ENCODE measurements around the gene FRY. TPM values are rescaled to one million over a fixed set of nuclear protein-coding genes. Genes with fewer than 3 reads are reported as not detected.
"Not testable (repeated sequence)": the region's sequence is repeated elsewhere in the genome, so short reads cannot be mapped to it uniquely, and the experiment has no call there.

FRY gene
- polyA plus RNA-seq, 1 experiment, result 24.6 TPM

- no peak overlapping the region for H3K4me3 ChIP-seq (ENCODE audit: low read depth, low read length)
- no peak for DNase-seq (ENCODE audit: low read depth, low spot score)
- POLR2A ChIA-PET, result no interaction called here
- TF ChIP-seq CTCF (IDR thresholded peaks at IDR 0.05; ENCODE audit: low read depth, low read length), result no peak
- no peak overlapping the region for H3K27ac ChIP-seq (ENCODE audit: low read depth, low read length)
- CTCF ChIA-PET, result interaction anchor here (1.2 kb wide), 1 partner anchor 88 kb away, joined by 9 read pairs; no protein-coding TSS in a partner anchor
- no peaks in the 10 kb centered on the region; the same call in 1 of the 2 replicates for H3K9me3 ChIP-seq (ENCODE audit: control insufficient read depth, insufficient read depth, low read length)
- no peaks in the 10 kb centered on the region for H3K27me3 ChIP-seq (ENCODE audit: control insufficient read depth, insufficient read depth, low read length)
These were observed 33.4 kb upstream of the FRY start for GRCh38 chr13:31998131-31998530.

GRCh38 chr13:32000754-32001153 lies 30.8 kb upstream of the FRY start:
- H3K9me3 ChIP-seq (ENCODE audit: control insufficient read depth, insufficient read depth, low read length); H3K27me3 ChIP-seq (ENCODE audit: control insufficient read depth, insufficient read depth, low read length); DNase-seq (ENCODE audit: low read depth, low spot score); POLR2A ChIA-PET; H3K4me3 ChIP-seq (ENCODE audit: low read depth, low read length); H3K27ac ChIP-seq (ENCODE audit: low read depth, low read length): not testable (repeated sequence)
- CTCF ChIA-PET, result interaction anchor here (1.5 to 1.7 kb wide), 2 partner anchors 47 to 91 kb away, joined by 3 to 6 read pairs; no protein-coding TSS in a partner anchor

- Histone ChIP-seq H3K9me3 (ENCODE audit: control insufficient read depth, insufficient read depth, low read length) (no peaks in the 10 kb centered on the region; the same call in 1 of the 2 replicates), H3K4me3 (ENCODE audit: low read depth, low read length) (no peak overlapping the region), H3K27me3 (ENCODE audit: control insufficient read depth, insufficient read depth, low read length) (no peaks in the 10 kb centered on the region), H3K27ac (ENCODE audit: low read depth, low read length) (no peak overlapping the region)
- no peak for DNase-seq (ENCODE audit: low read depth, low spot score)
- POLR2A ChIA-PET, result no interaction called here
- peak; percentile 63 for TF ChIP-seq CTCF (IDR thresholded peaks at IDR 0.05; ENCODE audit: low read depth, low read length)
- CTCF ChIA-PET, result interaction anchor here (0.6 to 1.7 kb wide), 8 partner anchors 16 to 246 kb away, joined by 3 to 6 read pairs (median 4); no protein-coding TSS in a partner anchor
These were observed 30.3 kb upstream of the FRY start for GRCh38 chr13:32001154-32001768.

- DNase-seq (ENCODE audit: low read depth, low spot score), result no peak
- H3K4me3 ChIP-seq (ENCODE audit: low read depth, low read length), result no peak overlapping the region
- no peak overlapping the region for H3K27ac ChIP-seq (ENCODE audit: low read depth, low read length)
- CTCF ChIA-PET, result interaction anchor here (0.6 to 1.7 kb wide), 9 partner anchors 9 to 245 kb away, joined by 3 to 6 read pairs (median 4); no protein-coding TSS in a partner anchor
- no peaks in the 10 kb centered on the region; the same call in 1 of the 2 replicates for H3K9me3 ChIP-seq (ENCODE audit: control insufficient read depth, insufficient read depth, low read length)
- POLR2A ChIA-PET, result no interaction called here
- no peaks in the 10 kb centered on the region for H3K27me3 ChIP-seq (ENCODE audit: control insufficient read depth, insufficient read depth, low read length)
- no peak for TF ChIP-seq CTCF (IDR thresholded peaks at IDR 0.05; ENCODE audit: low read depth, low read length)
These were observed 29.8 kb upstream of the FRY start for GRCh38 chr13:32001769-32002168.

- no peak for TF ChIP-seq CTCF (IDR thresholded peaks at IDR 0.05; ENCODE audit: low read depth, low read length)
- H3K27ac ChIP-seq (ENCODE audit: low read depth, low read length), result no peak overlapping the region
- H3K4me3 ChIP-seq (ENCODE audit: low read depth, low read length), result no peak overlapping the region
- DNase-seq (ENCODE audit: low read depth, low spot score), result no peak
- POLR2A ChIA-PET, result no interaction called here
- H3K27me3 ChIP-seq (ENCODE audit: control insufficient read depth, insufficient read depth, low read length), result no peaks in the 10 kb centered on the region
- CTCF ChIA-PET, result interaction anchor here (0.8 kb wide), 1 partner anchor 92 kb away, joined by 4 read pairs; no protein-coding TSS in a partner anchor
- H3K9me3 ChIP-seq (ENCODE audit: control insufficient read depth, insufficient read depth, low read length), result no peaks in the 10 kb centered on the region; the same call in 1 of the 2 replicates
These were observed 28.7 kb upstream of the FRY start for GRCh38 chr13:32002873-32003272.

All from AG04450 (cell line).